ENCODE measurements around the gene NLK. TPM values are rescaled to one million over a fixed set of nuclear protein-coding genes. Genes with fewer than 3 reads are reported as not detected.
"Not testable (repeated sequence)": the region's sequence is repeated elsewhere in the genome, so short reads cannot be mapped to it uniquely, and the experiment has no call there.

The NLK gene
- total and polyA plus RNA-seq, 7 donors, result 9.3 to 17.1 (median 15.0) TPM

GRCh38 chr17:28145348-28145747 is 102.9 kb downstream of the NLK start:
- Histone ChIP-seq H3K4me3 (no peak overlapping the region), H3K27ac (no peak overlapping the region), H3K9me3 (no peaks in the 10 kb centered on the region), H3K27me3 (no peaks in the 10 kb centered on the region), H3K36me3 (peaks cover 0 to 5% (median 0%) of the 10 kb centered on the region in 4 donors), H3K4me1 (no peaks in the 10 kb centered on the region)
- no peak for DNase-seq
- WGBS, 2 donors, result 88 to 92% methylated on average over 2 of the region's 2 CpGs
- intact Hi-C loops (cut with DNase I), result no loop called here
- TF ChIP-seq EP300 (IDR thresholded peaks at IDR 0.05), result no peak
- TF ChIP-seq POLR2AphosphoS5 (IDR thresholded peaks at IDR 0.05), result no peak
- TF ChIP-seq POLR2A (IDR thresholded peaks at IDR 0.05), result no peak
- TF ChIP-seq CTCF (IDR thresholded peaks at IDR 0.05), result no peak

- TF ChIP-seq POLR2A (IDR thresholded peaks at IDR 0.05), result no peak
- TF ChIP-seq EP300 (IDR thresholded peaks at IDR 0.05), result no peak
- no peak for TF ChIP-seq CTCF (IDR thresholded peaks at IDR 0.05)
- TF ChIP-seq POLR2AphosphoS5 (IDR thresholded peaks at IDR 0.05), result no peak
- DNase-seq, result no peak
- no peaks in the 10 kb centered on the region for H3K9me3 ChIP-seq
- H3K27ac ChIP-seq, result no peak overlapping the region
- no peak overlapping the region for H3K4me3 ChIP-seq
- H3K36me3 ChIP-seq, result no peaks in the 10 kb centered on the region
- no peaks in the 10 kb centered on the region for H3K4me1 ChIP-seq
- H3K27me3 ChIP-seq, result no peaks in the 10 kb centered on the region
- intact Hi-C loops (cut with DNase I), result no loop called here
Observed at GRCh38 chr17:28147017-28147416, 104.5 kb downstream of the NLK start.

- no peaks in the 10 kb centered on the region for H3K9me3 ChIP-seq
- 91 to 98% methylated on average over 1 of the region's 1 CpG for whole genome bisulfite sequencing, 2 donors
Observed at GRCh38 chr17:28151001-28151400, 108.5 kb downstream of the NLK start.

GRCh38 chr17:28154214-28154613 is 111.7 kb downstream of the NLK start:
- intact Hi-C loops (cut with DNase I), result no loop called here
- H3K27ac ChIP-seq, result no peak overlapping the region
- no peaks in the 10 kb centered on the region for H3K27me3 ChIP-seq
- TF ChIP-seq POLR2A (IDR thresholded peaks at IDR 0.05) (no peak), POLR2AphosphoS5 (IDR thresholded peaks at IDR 0.05) (no peak), EP300 (IDR thresholded peaks at IDR 0.05) (no peak), CTCF (IDR thresholded peaks at IDR 0.05) (no peak)
- H3K36me3 ChIP-seq, result no peaks in the 10 kb centered on the region
- no peak for DNase-seq
- 56 to 72% methylated on average over 2 of the region's 2 CpGs for WGBS, 2 donors
- no peak overlapping the region for H3K4me3 ChIP-seq
- no peaks in the 10 kb centered on the region for H3K4me1 ChIP-seq
- H3K9me3 ChIP-seq, result no peaks in the 10 kb centered on the region

More at GRCh38 chr17:28151001-28151400, 108.5 kb downstream of the NLK start:
- intact Hi-C loops (cut with DNase I), result no loop called here
- Histone ChIP-seq H3K4me1 (no peaks in the 10 kb centered on the region), H3K27ac (no peak overlapping the region), H3K27me3 (no peaks in the 10 kb centered on the region), H3K4me3 (no peak overlapping the region), H3K36me3 (no peaks in the 10 kb centered on the region)
- no peak for DNase-seq
- TF ChIP-seq CTCF (IDR thresholded peaks at IDR 0.05) (no peak), POLR2AphosphoS5 (IDR thresholded peaks at IDR 0.05) (no peak), EP300 (IDR thresholded peaks at IDR 0.05) (no peak), POLR2A (IDR thresholded peaks at IDR 0.05) (no peak)

- intact Hi-C loops (cut with DNase I); H3K27me3 ChIP-seq: not testable (repeated sequence)
- 90 to 94% methylated on average over 4 of the region's 4 CpGs for WGBS, 2 donors
Observed at GRCh38 chr17:28155405-28155804, 112.9 kb downstream of the NLK start.

More at GRCh38 chr17:28155405-28155804, 112.9 kb downstream of the NLK start:
- not testable (repeated sequence) for H3K4me1 ChIP-seq, H3K36me3 ChIP-seq, H3K9me3 ChIP-seq, DNase-seq, H3K27ac ChIP-seq, H3K4me3 ChIP-seq

All from sigmoid colon (tissue), 7 donors.